Measurements from ENCODE around the gene RABGGTA.

Gene RABGGTA

DNA sequence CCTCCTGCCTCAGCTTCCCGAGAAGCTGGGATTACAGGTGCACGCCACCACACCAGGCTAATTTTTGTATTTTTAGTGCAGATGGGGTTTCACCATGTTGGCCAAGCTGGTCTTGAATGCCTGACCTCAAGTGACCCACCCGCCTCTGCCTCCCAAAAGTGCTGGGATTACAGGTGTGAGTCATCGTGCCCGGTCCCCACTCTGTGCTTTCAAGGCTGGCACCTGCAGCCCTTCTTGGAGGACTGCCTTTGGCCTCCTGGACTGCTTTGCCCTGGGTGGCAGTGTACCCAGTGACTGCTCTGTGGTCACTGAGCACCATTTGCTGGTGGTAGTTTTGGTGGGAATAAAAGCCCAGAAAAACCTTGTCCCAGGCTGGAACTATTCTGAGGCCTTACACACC is 15.6 kb upstream of the RABGGTA start:
- TF ChIP-seq, protein P1, sequence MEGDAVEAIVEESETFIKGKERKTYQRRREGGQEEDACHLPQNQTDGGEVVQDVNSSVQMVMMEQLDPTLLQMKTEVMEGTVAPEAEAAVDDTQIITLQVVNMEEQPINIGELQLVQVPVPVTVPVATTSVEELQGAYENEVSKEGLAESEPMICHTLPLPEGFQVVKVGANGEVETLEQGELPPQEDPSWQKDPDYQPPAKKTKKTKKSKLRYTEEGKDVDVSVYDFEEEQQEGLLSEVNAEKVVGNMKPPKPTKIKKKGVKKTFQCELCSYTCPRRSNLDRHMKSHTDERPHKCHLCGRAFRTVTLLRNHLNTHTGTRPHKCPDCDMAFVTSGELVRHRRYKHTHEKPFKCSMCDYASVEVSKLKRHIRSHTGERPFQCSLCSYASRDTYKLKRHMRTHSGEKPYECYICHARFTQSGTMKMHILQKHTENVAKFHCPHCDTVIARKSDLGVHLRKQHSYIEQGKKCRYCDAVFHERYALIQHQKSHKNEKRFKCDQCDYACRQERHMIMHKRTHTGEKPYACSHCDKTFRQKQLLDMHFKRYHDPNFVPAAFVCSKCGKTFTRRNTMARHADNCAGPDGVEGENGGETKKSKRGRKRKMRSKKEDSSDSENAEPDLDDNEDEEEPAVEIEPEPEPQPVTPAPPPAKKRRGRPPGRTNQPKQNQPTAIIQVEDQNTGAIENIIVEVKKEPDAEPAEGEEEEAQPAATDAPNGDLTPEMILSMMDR (conservative IDR thresholded peaks at IDR 0.05; ENCODE audit: low read depth, low read length), result no peak
- Histone ChIP-seq H3K4me2 (no peak overlapping the region), H3K4me1 (ENCODE audit: low read depth, poor library complexity, severe bottlenecking) (no peaks in the 10 kb centered on the region)

DNA sequence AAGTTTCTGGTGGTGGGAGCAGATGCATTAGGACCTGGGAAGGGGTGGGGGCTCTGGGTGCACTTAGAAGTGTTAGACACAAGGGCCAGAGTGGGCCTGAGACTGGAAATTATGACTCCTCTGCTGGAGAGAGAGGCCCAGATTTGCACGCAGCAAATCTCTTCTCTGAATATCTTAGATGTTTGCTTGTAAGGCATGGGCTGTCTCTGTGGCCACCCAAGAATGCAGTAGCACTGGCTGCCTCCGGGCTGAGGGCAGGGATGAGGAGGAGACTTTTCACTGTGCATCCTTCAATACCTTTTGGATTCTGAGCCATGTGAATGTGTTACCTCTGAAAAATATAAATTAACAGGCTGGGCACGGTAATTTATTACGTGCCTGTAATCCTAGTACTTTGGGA is 14.0 kb upstream of the RABGGTA start:
- Histone ChIP-seq H3K4me3 (IDR thresholded peaks at IDR 0.05; ENCODE audit: insufficient read depth, low read depth, low read length) (no peak overlapping the region), H2AFZ (ENCODE audit: low read depth) (no peak overlapping the region), H3K27ac (no peak overlapping the region), H3K36me3 (ENCODE audit: insufficient read depth) (no peaks in the 10 kb centered on the region), H3K27me3 (ENCODE audit: insufficient read depth, low read depth) (no peaks in the 10 kb centered on the region), H3K4me1 (ENCODE audit: low read depth, poor library complexity, severe bottlenecking) (no peaks in the 10 kb centered on the region), H3K9ac (no peak overlapping the region), H3K4me2 (no peak overlapping the region), H3K79me2 (ENCODE audit: insufficient read depth, low read depth) (no peaks in the 10 kb centered on the region), H4K20me1 (ENCODE audit: insufficient read depth) (no peaks in the 10 kb centered on the region)
- TF ChIP-seq, protein P1 (conservative IDR thresholded peaks at IDR 0.05; ENCODE audit: low read depth, low read length), result no peak

More for the DNA sequence above, 15.6 kb upstream of the RABGGTA start:
- no peaks in the 10 kb centered on the region for H4K20me1 ChIP-seq (ENCODE audit: insufficient read depth)
- no peaks in the 10 kb centered on the region for H3K79me2 ChIP-seq (ENCODE audit: insufficient read depth, low read depth)
- H2AFZ ChIP-seq (ENCODE audit: low read depth), result no peak overlapping the region
- H3K36me3 ChIP-seq (ENCODE audit: insufficient read depth), result no peaks in the 10 kb centered on the region
- H3K27me3 ChIP-seq (ENCODE audit: insufficient read depth, low read depth), result no peaks in the 10 kb centered on the region
- no peak overlapping the region for H3K4me3 ChIP-seq (IDR thresholded peaks at IDR 0.05; ENCODE audit: insufficient read depth, low read depth, low read length)
- no peak overlapping the region for H3K27ac ChIP-seq
- H3K9ac ChIP-seq, result no peak overlapping the region

GRCh38 chr14:24284501-24285035 is 13.2 kb upstream of the RABGGTA start:
- H4K20me1 ChIP-seq (ENCODE audit: insufficient read depth), result no peaks in the 10 kb centered on the region
- H3K36me3 ChIP-seq (ENCODE audit: insufficient read depth), result no peaks in the 10 kb centered on the region
- no peak overlapping the region for H3K4me2 ChIP-seq
- no peaks in the 10 kb centered on the region for H3K27me3 ChIP-seq (ENCODE audit: insufficient read depth, low read depth)
- TF ChIP-seq, protein P1 (conservative IDR thresholded peaks at IDR 0.05; ENCODE audit: low read depth, low read length), result no peak
- no peaks in the 10 kb centered on the region for H3K79me2 ChIP-seq (ENCODE audit: insufficient read depth, low read depth)
- H3K4me1 ChIP-seq (ENCODE audit: low read depth, poor library complexity, severe bottlenecking), result no peaks in the 10 kb centered on the region
- H3K9ac ChIP-seq, result no peak overlapping the region
- H2AFZ ChIP-seq (ENCODE audit: low read depth), result no peak overlapping the region
- no peak overlapping the region for H3K4me3 ChIP-seq (IDR thresholded peaks at IDR 0.05; ENCODE audit: insufficient read depth, low read depth, low read length)
- H3K27ac ChIP-seq, result no peak overlapping the region

DNA sequence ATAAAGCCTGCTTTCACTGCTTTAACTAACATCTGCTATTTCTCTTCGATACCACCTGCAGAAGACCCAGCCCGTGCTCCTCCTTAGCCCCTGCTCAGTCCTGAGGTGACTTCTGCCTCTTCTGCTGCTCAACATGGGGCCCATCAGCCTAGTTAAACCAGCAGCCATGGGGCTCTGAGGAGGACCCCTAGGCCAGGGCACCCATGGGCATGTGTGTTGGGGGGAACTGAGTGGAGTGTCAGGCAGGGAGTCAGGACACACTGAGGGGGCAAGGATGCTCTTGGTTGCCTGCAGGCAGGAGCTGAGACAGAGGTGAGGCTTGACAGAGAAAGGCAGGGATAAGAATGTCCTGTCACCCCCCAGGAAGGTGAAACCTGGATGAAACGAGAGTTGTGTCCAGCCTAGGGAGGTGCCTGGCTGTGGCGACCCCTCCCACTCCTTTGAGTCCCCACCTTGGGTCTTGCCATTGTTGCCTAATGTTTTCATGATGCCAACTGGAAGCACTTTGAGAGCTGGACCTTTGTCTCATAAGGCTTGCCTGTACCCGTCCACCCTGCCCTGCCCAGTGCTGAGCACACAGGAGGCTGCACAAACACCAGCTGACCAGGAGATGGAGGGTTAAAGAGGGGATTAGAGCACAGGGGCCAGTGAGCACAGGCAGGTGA is 12.5 kb upstream of the RABGGTA start:
- Histone ChIP-seq H3K27ac (no peak overlapping the region), H3K4me2 (no peak overlapping the region), H3K9ac (no peak overlapping the region), H2AFZ (ENCODE audit: low read depth) (no peak overlapping the region), H3K4me3 (IDR thresholded peaks at IDR 0.05; ENCODE audit: insufficient read depth, low read depth, low read length) (no peak overlapping the region), H3K4me1 (ENCODE audit: low read depth, poor library complexity, severe bottlenecking) (peaks cover 5% of the 10 kb centered on the region), H3K36me3 (ENCODE audit: insufficient read depth) (no peaks in the 10 kb centered on the region), H3K79me2 (ENCODE audit: insufficient read depth, low read depth) (no peaks in the 10 kb centered on the region), H4K20me1 (ENCODE audit: insufficient read depth) (no peaks in the 10 kb centered on the region), H3K27me3 (ENCODE audit: insufficient read depth, low read depth) (no peaks in the 10 kb centered on the region)
- TF ChIP-seq, protein P1 (conservative IDR thresholded peaks at IDR 0.05; ENCODE audit: low read depth, low read length), result no peak

Data from KMS-11 (cell line).